Endodermal cell (in vitro differentiated cells): ENCODE measurements around the gene FTO. TPM values are rescaled to one million over a fixed set of nuclear protein-coding genes. Genes with fewer than 3 reads are reported as not detected.

Experiments used
- DNase-seq: peaks from one replicate; pipeline ENCODE4 v3.0.0-alpha.2; 2017
- H3K27ac ChIP-seq: 2 replicates; pipeline ENCODE4 v1.5.1; 2013; ENCODE audit warnings: mild to moderate bottlenecking, low read depth, low read length, moderate library complexity
- H3K27me3 ChIP-seq: 2 replicates; pipeline ENCODE4 v1.6.1; 2013; ENCODE audit warnings: mild to moderate bottlenecking, low read length, moderate library complexity; ENCODE audit not compliant: insufficient read depth, control insufficient read depth, poor library complexity, severe bottlenecking
- H3K36me3 ChIP-seq: 2 replicates; pipeline ENCODE4 v1.7.0; 2013; ENCODE audit warnings: mild to moderate bottlenecking, low read length, moderate library complexity; ENCODE audit not compliant: control insufficient read depth, insufficient read depth
- H3K4me1 ChIP-seq: one replicate; pipeline ENCODE4 v1.7.0; 2013; ENCODE audit warnings: low read length; ENCODE audit not compliant: control insufficient read depth, insufficient read depth
- H3K4me3 ChIP-seq: 2 replicates; pipeline ENCODE4 v1.5.1; 2013; ENCODE audit warnings: mild to moderate bottlenecking, low read length, moderate library complexity
- H3K9ac ChIP-seq: 2 replicates; pipeline ENCODE4 v1.6.1; 2013; ENCODE audit warnings: mild to moderate bottlenecking, low read length, moderate library complexity; ENCODE audit not compliant: poor library complexity, severe bottlenecking; ENCODE audit errors: extremely low read depth
- H3K9me3 ChIP-seq: 2 replicates; pipeline ENCODE4 v1.6.1; 2013; ENCODE audit warnings: mild to moderate bottlenecking, low read length, moderate library complexity; ENCODE audit not compliant: control insufficient read depth
- H3K27ac Mint-ChIP-seq: 2 replicates; pipeline ENCODE4 v1.8.0; 2020; ENCODE audit warnings: mixed read lengths
- H3K27me3 Mint-ChIP-seq: 2 replicates; pipeline ENCODE4 v1.8.0; 2021; ENCODE audit warnings: mild to moderate bottlenecking, mixed read lengths; ENCODE audit not compliant: insufficient read depth
- H3K36me3 Mint-ChIP-seq: 2 replicates; pipeline ENCODE4 v1.8.0; 2020; ENCODE audit warnings: low read depth, mixed read lengths
- H3K4me1 Mint-ChIP-seq: 2 replicates; pipeline ENCODE4 v1.8.0; 2020; ENCODE audit warnings: mixed read lengths
- H3K4me3 Mint-ChIP-seq: 2 replicates; pipeline ENCODE4 v1.8.0; 2020; ENCODE audit warnings: mild to moderate bottlenecking, moderate library complexity, mixed read lengths
- H3K9me3 Mint-ChIP-seq: 2 replicates; pipeline ENCODE4 v1.8.0; 2020; ENCODE audit warnings: mild to moderate bottlenecking, mixed read lengths
- CTCF ChIP-seq: fragments of 200-600 bp; sonication (generic); conservative IDR thresholded peaks from 2 replicates; pipeline ENCODE4 v1.5.0; 2021; ENCODE audit warnings: antibody characterized with exemption, mild to moderate bottlenecking
- WGBS, 2 experiments: methylation state at CpG; one replicate each; pipeline versions ENCODE4 v1.1.5 to v1.1.7; 2013; ENCODE audit warnings: missing lambda C conversion rate in 2 of 2, mixed read lengths in 1 of 2; ENCODE audit not compliant: insufficient coverage in 1 of 2, insufficient read length in 1 of 2; 5-methylcytosine and 5-hydroxymethylcytosine counted together
- total RNA-seq, 2 donors: library from RNA; stranded (reverse); fragmentation: NEBNext Ultra II Directional in 1 of 2; extraction: Animal tissue kit (Norgen Biotek cat#: 25700) in 1 of 2; gene quantifications; 2 replicates in 1 of 2; 3 replicates in 1 of 2; pipeline ENCODE4 v1.2.1, GENCODE V29; 2021

FTO gene
- total RNA-seq, 2 donors from 2014 or later, result 80.3 to 102 TPM

- no peak for DNase-seq
- Histone ChIP-seq H3K27me3 (no peaks in the 10 kb centered on the region), H3K9ac (no peak overlapping the region), H3K36me3 (no peaks in the 10 kb centered on the region), H3K4me3 (no peak overlapping the region), H3K27ac (no peak overlapping the region), H3K9me3 (no peaks in the 10 kb centered on the region), H3K4me1 (no peaks in the 10 kb centered on the region)
- Mint-ChIP-seq H3K4me3 (no peak overlapping the region), H3K9me3 (no peaks in the 10 kb centered on the region), H3K4me1 (peaks cover 15% of the 10 kb centered on the region), H3K36me3 (no peaks in the 10 kb centered on the region), H3K27me3 (no peaks in the 10 kb centered on the region), H3K27ac (no peak overlapping the region)
- no peak for TF ChIP-seq CTCF
- WGBS, 2 experiments, result 93% methylated on average over 3 to 4 of the region's 4 CpGs
Measured at GRCh38 chr16:53926209-53926608, 222.3 kb downstream of the FTO start.

GRCh38 chr16:53932975-53933374 lies 229.0 kb downstream of the FTO start:
- Mint-ChIP-seq H3K27ac (no peak overlapping the region), H3K4me3 (no peak overlapping the region), H3K27me3 (no peaks in the 10 kb centered on the region), H3K9me3 (no peaks in the 10 kb centered on the region), H3K4me1 (peaks cover 5% of the 10 kb centered on the region), H3K36me3 (peaks cover 2% of the 10 kb centered on the region)
- Histone ChIP-seq H3K4me1 (peaks cover 4% of the 10 kb centered on the region), H3K4me3 (no peak overlapping the region), H3K27ac (no peak overlapping the region), H3K36me3 (no peaks in the 10 kb centered on the region), H3K9me3 (no peaks in the 10 kb centered on the region), H3K9ac (no peak overlapping the region), H3K27me3 (no peaks in the 10 kb centered on the region)
- TF ChIP-seq CTCF, result no peak
- no peak for DNase-seq
- 94 to 100% methylated on average over 1 to 2 of the region's 2 CpGs for WGBS, 2 experiments

- no peaks in the 10 kb centered on the region for H3K36me3 ChIP-seq
- H3K27me3 ChIP-seq, result no peaks in the 10 kb centered on the region
- H3K36me3 Mint-ChIP-seq, result peaks cover 3% of the 10 kb centered on the region
- H3K27ac ChIP-seq, result peak overlapping the region; percentile 16
- H3K9me3 Mint-ChIP-seq, result no peaks in the 10 kb centered on the region
- no peak overlapping the region for H3K4me3 ChIP-seq
- TF ChIP-seq CTCF, result no peak
- no peak overlapping the region for H3K4me3 Mint-ChIP-seq
- H3K9me3 ChIP-seq, result no peaks in the 10 kb centered on the region
- no peak overlapping the region for H3K27ac Mint-ChIP-seq
- peaks cover 5% of the 10 kb centered on the region for H3K4me1 Mint-ChIP-seq
- H3K27me3 Mint-ChIP-seq, result no peaks in the 10 kb centered on the region
- peaks cover 4% of the 10 kb centered on the region for H3K4me1 ChIP-seq
- DNase-seq, result no peak
- no peak overlapping the region for H3K9ac ChIP-seq
- WGBS, 2 experiments, result 89 to 100% methylated on average over 2 to 3 of the region's 3 CpGs
Measured at GRCh38 chr16:53933407-53933806, 229.5 kb downstream of the FTO start.
